Breast epithelium (tissue), 4 donors: ENCODE measurements around the gene SEMA4C. TPM values are rescaled to one million over a fixed set of nuclear protein-coding genes. Genes with fewer than 3 reads are reported as not detected.
"Not testable (repeated sequence)": the region's sequence is repeated elsewhere in the genome, so short reads cannot be mapped to it uniquely, and the experiment has no call there.

Experiments used
- DNase-seq, 2 donors: peaks; one replicate each; pipeline ENCODE4 v3.0.0-alpha.2; 2019; ENCODE audit warnings: low spot score in 2 of 2
- H3K27ac ChIP-seq, 2 donors: fragments of 200-600 bp; sonication (generic) in 1 of 2; one replicate each; pipeline ENCODE4 v1.5.1; 2016 to 2019; ENCODE audit warnings: mild to moderate bottlenecking in 1 of 2
- H3K27me3 ChIP-seq, 2 donors: fragments of 200-600 bp; sonication (generic) in 1 of 2; one replicate each; pipeline versions ENCODE4 v1.5.1 to v1.6.0; 2017 to 2019; ENCODE audit warnings: control low read depth in 1 of 2, mild to moderate bottlenecking in 1 of 2
- H3K36me3 ChIP-seq: fragments of 200-600 bp; one replicate; pipeline ENCODE4 v1.5.1; 2019
- H3K4me1 ChIP-seq, 2 donors: fragments of 200-600 bp; sonication (generic); one replicate each; pipeline ENCODE4 v1.5.1; 2016 to 2019; ENCODE audit warnings: control low read depth in 1 of 2
- H3K4me3 ChIP-seq, 3 donors: fragments of 200-600 bp; sonication (generic); 1 replicate in 2 of 3; 2 replicates in 1 of 3; pipeline ENCODE4 v1.5.1; 2016 to 2019; ENCODE audit warnings: mild to moderate bottlenecking in 3 of 3, moderate library complexity in 2 of 3
- H3K9me3 ChIP-seq, 2 donors: fragments of 200-600 bp; sonication (generic) in 1 of 2; one replicate each; pipeline ENCODE4 v1.5.1; 2016 to 2019; ENCODE audit warnings: control low read depth in 1 of 2
- CTCF ChIP-seq, 3 donors: fragments of 450-650 bp; IDR thresholded peaks; one replicate each; pipeline ENCODE4 v1.5.1; 2016 to 2017; ENCODE audit warnings: antibody characterized with exemption in 3 of 3, mild to moderate bottlenecking in 3 of 3, moderate library complexity in 3 of 3
- POLR2A ChIP-seq: fragments of 450-650 bp; IDR thresholded peaks from one replicate; pipeline ENCODE4 v1.6.1; 2016; ENCODE audit warnings: antibody characterized with exemption, mild to moderate bottlenecking, moderate library complexity
- POLR2AphosphoS5 ChIP-seq, 3 donors: sonication (generic); formaldehyde crosslinking; IDR thresholded peaks; one replicate each; pipeline ENCODE4 v1.6.1; 2017; ENCODE audit warnings: antibody characterized with exemption in 3 of 3
- intact Hi-C: fragments of 100-400 bp; cut with DNase I; formaldehyde crosslinking; loops from one replicate; pipeline ENCODE4 v1.15.1; 2023; ENCODE audit warnings: low total_unique reads
- total RNA-seq, 3 donors: library from RNA; depleted of rRNA; stranded (reverse); fragments of >200 nt; gene quantifications; one replicate each; pipeline ENCODE4 v1.1.0, GENCODE V29; 2016

Gene SEMA4C
- total RNA-seq, 3 donors from 2014 or later: 17.9 to 37.3 (median 31.5) TPM

GRCh38 chr2:96893289-96894150 is 23.6 kb upstream of the SEMA4C start:
- no peaks in the 10 kb centered on the region for H3K27me3 ChIP-seq
- H3K27ac ChIP-seq: peak overlapping the region in 1 of 2 donors; percentile 50
- peaks cover 0 to 42% of the 10 kb centered on the region in 2 donors for H3K4me1 ChIP-seq
- H3K4me3 ChIP-seq: no peak overlapping the region
- intact Hi-C loops: no loop called here
- no peaks in the 10 kb centered on the region for H3K36me3 ChIP-seq
- DNase-seq: no peak
- no peak for TF ChIP-seq CTCF (IDR thresholded peaks at IDR 0.05)
- TF ChIP-seq POLR2AphosphoS5 (IDR thresholded peaks at IDR 0.05): no peak
- no peak for TF ChIP-seq POLR2A
- no peaks in the 10 kb centered on the region for H3K9me3 ChIP-seq

- Histone ChIP-seq H3K27ac (peak overlapping the region; percentile 3 to 4), H3K27me3 (no peaks in the 10 kb centered on the region)
Measured at GRCh38 chr2:96891591-96892333, 21.9 kb upstream of the SEMA4C start.

GRCh38 chr2:96890726-96891385 is 21.0 kb upstream of the SEMA4C start:
- TF ChIP-seq POLR2AphosphoS5 (IDR thresholded peaks at IDR 0.05) (no peak), CTCF (IDR thresholded peaks at IDR 0.05) (no peak), POLR2A (no peak)
- H3K4me3 ChIP-seq: no peak overlapping the region
- H3K36me3 ChIP-seq: no peaks in the 10 kb centered on the region
- peaks cover 5 to 42% of the 10 kb centered on the region in 2 donors for H3K4me1 ChIP-seq
- H3K9me3 ChIP-seq: no peaks in the 10 kb centered on the region
- no peaks in the 10 kb centered on the region for H3K27me3 ChIP-seq
- intact Hi-C loops: no loop called here
- DNase-seq: no peak
- peak overlapping the region in 1 of 2 donors; percentile 3 for H3K27ac ChIP-seq

More at GRCh38 chr2:96891591-96892333, 21.9 kb upstream of the SEMA4C start:
- intact Hi-C loops: no loop called here
- Histone ChIP-seq H3K4me3 (no peak overlapping the region), H3K36me3 (no peaks in the 10 kb centered on the region), H3K4me1 (peaks cover 5 to 42% of the 10 kb centered on the region in 2 donors), H3K9me3 (no peaks in the 10 kb centered on the region)
- TF ChIP-seq POLR2AphosphoS5 (IDR thresholded peaks at IDR 0.05) (no peak), CTCF (IDR thresholded peaks at IDR 0.05) (no peak), POLR2A (no peak)
- no peak for DNase-seq

- H3K4me1 ChIP-seq: peaks cover 5 to 36% of the 10 kb centered on the region in 2 donors
- H3K9me3 ChIP-seq: no peaks in the 10 kb centered on the region
- intact Hi-C loops: no loop called here
- no peaks in the 10 kb centered on the region for H3K36me3 ChIP-seq
- no peak overlapping the region for H3K27ac ChIP-seq
- H3K4me3 ChIP-seq: no peak overlapping the region
- DNase-seq: no peak
- TF ChIP-seq CTCF (IDR thresholded peaks at IDR 0.05) (no peak), POLR2AphosphoS5 (IDR thresholded peaks at IDR 0.05) (no peak)
- no peaks in the 10 kb centered on the region for H3K27me3 ChIP-seq
Measured at GRCh38 chr2:96890252-96890651, 20.4 kb upstream of the SEMA4C start.

- intact Hi-C loops, H3K9me3 ChIP-seq, H3K27me3 ChIP-seq, H3K4me3 ChIP-seq, H3K36me3 ChIP-seq, DNase-seq, H3K27ac ChIP-seq: not testable (repeated sequence)
- H3K4me1 ChIP-seq: peaks cover 5 to 35% of the 10 kb centered on the region in 2 donors
Measured at GRCh38 chr2:96889502-96889901, 19.6 kb upstream of the SEMA4C start.
